ENCODE data around the gene HERPUD2. TPM values are rescaled to one million over a fixed set of nuclear protein-coding genes. Genes with fewer than 3 reads are reported as not detected.
A peak's percentile ranks its signal among the peaks of the same experiment; 100 is the strongest.

HERPUD2 gene
- total RNA-seq, 1 experiment from 2014 or later, result 11.7 TPM

DNA sequence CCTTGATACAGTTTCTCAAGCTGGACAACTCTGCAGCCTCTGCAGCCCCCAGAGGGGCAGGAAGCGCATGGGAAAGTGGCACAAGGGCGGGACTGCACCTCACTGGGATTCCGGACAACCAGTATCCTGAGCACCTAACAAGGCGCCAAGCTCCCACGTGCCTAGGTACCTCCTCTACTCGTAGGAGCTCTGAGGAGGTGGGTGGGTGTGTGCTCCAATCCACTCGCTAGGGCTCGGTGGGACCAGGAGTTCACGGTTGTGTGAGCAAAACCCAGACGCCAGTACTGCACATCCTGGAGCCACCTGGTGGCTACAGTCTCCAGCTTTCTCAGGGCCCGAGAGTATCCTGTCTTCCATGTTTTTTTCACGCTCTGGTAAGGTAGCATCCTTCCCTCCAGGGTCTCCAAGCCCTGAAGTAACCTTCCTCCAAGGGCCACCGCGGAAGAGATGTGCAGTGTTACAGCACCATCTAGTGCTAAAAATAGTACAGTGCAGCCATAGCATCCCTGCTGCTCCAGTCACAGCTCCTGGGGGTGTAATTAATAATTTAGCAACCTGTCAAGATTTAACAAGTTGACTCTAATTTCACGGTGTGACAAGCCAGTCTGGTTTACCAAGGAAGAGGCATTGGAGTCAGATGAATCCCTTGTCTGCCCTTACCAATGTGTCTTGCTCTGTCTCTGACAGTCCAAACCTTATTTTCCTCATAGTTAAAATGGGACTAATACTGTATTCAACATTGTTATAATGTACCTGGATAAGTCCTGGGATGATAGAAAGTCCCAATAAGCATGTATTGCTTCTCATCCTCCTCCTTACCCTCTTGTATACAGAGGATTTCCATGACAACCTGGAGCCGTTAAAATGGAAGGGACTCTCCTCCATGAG, 70.4 kb downstream of the HERPUD2 start:
- Histone ChIP-seq H3K4me2 (ENCODE audit: low read length) (no peak overlapping the region), H3F3A (ENCODE audit: low read length, unreplicated experiment) (no peaks in the 10 kb centered on the region), H2AFZ (ENCODE audit: low read length) (no peak overlapping the region), H4K20me1 (ENCODE audit: low read length) (no peaks in the 10 kb centered on the region), H3K36me3 (ENCODE audit: low read depth, low read length) (no peaks in the 10 kb centered on the region; the same call in 1 of the 2 replicates), H3K9me3 (ENCODE audit: low read length) (no peaks in the 10 kb centered on the region), H3K4me3 (ENCODE audit: low read length) (no peak overlapping the region), H3K27ac (ENCODE audit: low read length) (no peak overlapping the region), H3K27me3 (ENCODE audit: low read length) (no peaks in the 10 kb centered on the region), H3K79me2 (ENCODE audit: low read length) (no peaks in the 10 kb centered on the region), H3K9ac (ENCODE audit: low read length) (no peak overlapping the region), H3K4me1 (ENCODE audit: insufficient read depth, low read length) (no peaks in the 10 kb centered on the region), H3K9me2 (replicated peaks; ENCODE audit: low read length) (no peaks in the 10 kb centered on the region)
- no peak for TF ChIP-seq EZH2phosphoT487 (IDR thresholded peaks at IDR 0.05; ENCODE audit: borderline replicate concordance, low read length)
- peak; percentile 87 for TF ChIP-seq CTCF (conservative IDR thresholded peaks at IDR 0.05; ENCODE audit: low read depth, low read length)
- no TSS peak for BruUV-seq (replicated peaks)
- ChIA-PET CTCF (interaction anchor here (0.6 to 0.8 kb wide), 3 partner anchors 13 to 439 kb away, joined by 3 to 4 read pairs (median 3); no protein-coding TSS in a partner anchor), POLR2A (ENCODE audit: unreplicated experiment) (no interaction called here)
- intact Hi-C loops (cut with micrococcal nuclease), result loop anchor here (2.0 to 10.0 kb wide), 4 partner anchors 87 to 550 kb away; no protein-coding TSS in a partner anchor
- DNase-seq (peak; percentile 56), ATAC-seq (peak; percentile 73)

GRCh38 chr7:35623381-35623780, 71.6 kb downstream of the HERPUD2 start:
- Histone ChIP-seq H3K4me2 (ENCODE audit: low read length) (no peak overlapping the region), H3K27ac (ENCODE audit: low read length) (no peak overlapping the region), H4K20me1 (ENCODE audit: low read length) (no peaks in the 10 kb centered on the region), H3K9me3 (ENCODE audit: low read length) (no peaks in the 10 kb centered on the region), H3K9ac (ENCODE audit: low read length) (no peak overlapping the region), H3K36me3 (ENCODE audit: low read depth, low read length) (no peaks in the 10 kb centered on the region; the same call in 1 of the 2 replicates), H3K4me1 (ENCODE audit: insufficient read depth, low read length) (no peaks in the 10 kb centered on the region), H2AFZ (ENCODE audit: low read length) (no peak overlapping the region), H3K27me3 (ENCODE audit: low read length) (no peaks in the 10 kb centered on the region), H3K79me2 (ENCODE audit: low read length) (no peaks in the 10 kb centered on the region), H3F3A (ENCODE audit: low read length, unreplicated experiment) (no peaks in the 10 kb centered on the region), H3K4me3 (ENCODE audit: low read length) (no peak overlapping the region), H3K9me2 (replicated peaks; ENCODE audit: low read length) (no peaks in the 10 kb centered on the region)
- ChIA-PET CTCF (interaction anchor here (0.6 to 0.7 kb wide), 4 partner anchors 8 to 733 kb away, joined by 3 to 4 read pairs (median 3); no protein-coding TSS in a partner anchor), POLR2A (ENCODE audit: unreplicated experiment) (interaction anchor here (0.7 kb wide), 2 partner anchors 39 to 792 kb away, joined by 3 to 14 read pairs; no protein-coding TSS in a partner anchor)
- intact Hi-C loops (cut with micrococcal nuclease), result loop anchor here (5.0 to 10.0 kb wide), 2 partner anchors 86 to 549 kb away; no protein-coding TSS in a partner anchor
- ATAC-seq (peak; percentile 67), DNase-seq (peak; percentile 4)
- no TSS peak for BruUV-seq (replicated peaks)
- TF ChIP-seq EZH2 (IDR thresholded peaks at IDR 0.05; ENCODE audit: low read length, unreplicated experiment), result no peak
- no peak for TF ChIP-seq EZH2phosphoT487 (IDR thresholded peaks at IDR 0.05; ENCODE audit: borderline replicate concordance, low read length)
- no peak for TF ChIP-seq CTCF (conservative IDR thresholded peaks at IDR 0.05; ENCODE audit: low read depth, low read length)

Data from PC-3 (cell line).